ENCODE measurements around the gene ZMYM5.
"Not testable (repeated sequence)": the region's sequence is repeated elsewhere in the genome, so short reads cannot be mapped to it uniquely, and the experiment has no call there.

The ZMYM5 gene

DNA sequence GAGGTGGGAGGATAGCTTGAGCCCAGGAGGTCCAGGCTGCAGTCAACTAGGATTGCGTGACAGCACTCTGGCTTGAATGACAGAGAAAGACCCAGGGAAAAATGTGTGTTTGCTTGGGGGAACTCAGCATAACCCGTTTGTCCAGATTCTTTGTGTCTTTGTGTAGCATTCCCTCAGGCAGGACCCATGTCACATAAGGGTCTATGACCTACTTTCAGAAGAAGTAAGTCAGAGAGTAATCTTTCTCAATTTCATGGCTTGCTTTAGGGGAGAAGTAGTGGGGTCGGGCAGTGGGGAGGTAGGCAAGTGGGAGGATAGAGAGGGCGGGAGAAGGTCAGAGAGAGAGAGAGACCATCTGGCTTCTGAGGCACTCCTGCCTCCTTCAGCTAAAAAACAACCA is 68.8 kb downstream of the ZMYM5 start:
- TF ChIP-seq, protein P1, sequence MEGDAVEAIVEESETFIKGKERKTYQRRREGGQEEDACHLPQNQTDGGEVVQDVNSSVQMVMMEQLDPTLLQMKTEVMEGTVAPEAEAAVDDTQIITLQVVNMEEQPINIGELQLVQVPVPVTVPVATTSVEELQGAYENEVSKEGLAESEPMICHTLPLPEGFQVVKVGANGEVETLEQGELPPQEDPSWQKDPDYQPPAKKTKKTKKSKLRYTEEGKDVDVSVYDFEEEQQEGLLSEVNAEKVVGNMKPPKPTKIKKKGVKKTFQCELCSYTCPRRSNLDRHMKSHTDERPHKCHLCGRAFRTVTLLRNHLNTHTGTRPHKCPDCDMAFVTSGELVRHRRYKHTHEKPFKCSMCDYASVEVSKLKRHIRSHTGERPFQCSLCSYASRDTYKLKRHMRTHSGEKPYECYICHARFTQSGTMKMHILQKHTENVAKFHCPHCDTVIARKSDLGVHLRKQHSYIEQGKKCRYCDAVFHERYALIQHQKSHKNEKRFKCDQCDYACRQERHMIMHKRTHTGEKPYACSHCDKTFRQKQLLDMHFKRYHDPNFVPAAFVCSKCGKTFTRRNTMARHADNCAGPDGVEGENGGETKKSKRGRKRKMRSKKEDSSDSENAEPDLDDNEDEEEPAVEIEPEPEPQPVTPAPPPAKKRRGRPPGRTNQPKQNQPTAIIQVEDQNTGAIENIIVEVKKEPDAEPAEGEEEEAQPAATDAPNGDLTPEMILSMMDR (IDR thresholded peaks at IDR 0.05; ENCODE audit: low read depth, low read length, missing control alignments), result no peak

DNA sequence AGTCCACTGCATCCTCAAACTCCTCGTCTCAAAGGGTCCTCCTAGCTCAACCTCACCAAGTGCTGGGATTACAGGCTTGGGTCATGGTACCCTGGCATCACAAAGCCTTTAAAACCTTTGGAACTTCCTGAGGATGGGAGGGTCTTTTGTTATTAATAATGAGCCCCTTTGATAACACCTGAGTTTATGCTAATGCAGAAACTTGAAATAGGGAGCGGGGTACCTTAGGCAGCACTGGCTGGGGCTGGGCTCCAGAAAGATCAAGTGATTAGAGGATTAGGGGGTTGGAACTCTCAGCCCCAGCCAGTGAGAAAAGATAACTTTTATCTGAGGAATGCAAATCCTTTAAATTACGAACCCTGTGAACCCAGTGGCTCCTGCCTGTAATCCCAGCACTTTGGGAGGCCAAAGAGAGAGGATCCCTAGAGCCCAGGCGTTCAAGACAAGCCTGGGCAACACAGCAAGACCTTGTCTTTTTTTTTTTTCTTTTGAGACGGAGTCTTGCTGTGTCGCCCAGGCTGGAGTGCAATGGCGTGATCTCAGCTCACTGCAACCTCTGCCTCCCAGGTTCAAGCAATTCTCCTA is 71.4 kb downstream of the ZMYM5 start:
- DNase-seq (ENCODE audit: low read depth), result no peak
- H3K4me3 ChIP-seq (ENCODE audit: low read depth, low read length), result no peak overlapping the region
- TF ChIP-seq, protein P1 (IDR thresholded peaks at IDR 0.05; ENCODE audit: low read depth, low read length, missing control alignments), result no peak

More for the DNA sequence above, 68.8 kb downstream of the ZMYM5 start:
- DNase-seq (ENCODE audit: low read depth), result no peak
- no peak overlapping the region for H3K4me3 ChIP-seq (ENCODE audit: low read depth, low read length)

- DNase-seq (ENCODE audit: low read depth), result peak; percentile 79
- H3K4me3 ChIP-seq (ENCODE audit: low read depth, low read length), result peak within 1 kb of the TSS; percentile 98
These were observed 80.4 kb downstream of the ZMYM5 start, which contains the start of gene PSPC1 for GRCh38 chr13:19782727-19783682. TSS of gene PSPC1 (minus strand) at chr13:19782945. CDS start at chr13:19782757, 188 bp downstream.

DNA sequence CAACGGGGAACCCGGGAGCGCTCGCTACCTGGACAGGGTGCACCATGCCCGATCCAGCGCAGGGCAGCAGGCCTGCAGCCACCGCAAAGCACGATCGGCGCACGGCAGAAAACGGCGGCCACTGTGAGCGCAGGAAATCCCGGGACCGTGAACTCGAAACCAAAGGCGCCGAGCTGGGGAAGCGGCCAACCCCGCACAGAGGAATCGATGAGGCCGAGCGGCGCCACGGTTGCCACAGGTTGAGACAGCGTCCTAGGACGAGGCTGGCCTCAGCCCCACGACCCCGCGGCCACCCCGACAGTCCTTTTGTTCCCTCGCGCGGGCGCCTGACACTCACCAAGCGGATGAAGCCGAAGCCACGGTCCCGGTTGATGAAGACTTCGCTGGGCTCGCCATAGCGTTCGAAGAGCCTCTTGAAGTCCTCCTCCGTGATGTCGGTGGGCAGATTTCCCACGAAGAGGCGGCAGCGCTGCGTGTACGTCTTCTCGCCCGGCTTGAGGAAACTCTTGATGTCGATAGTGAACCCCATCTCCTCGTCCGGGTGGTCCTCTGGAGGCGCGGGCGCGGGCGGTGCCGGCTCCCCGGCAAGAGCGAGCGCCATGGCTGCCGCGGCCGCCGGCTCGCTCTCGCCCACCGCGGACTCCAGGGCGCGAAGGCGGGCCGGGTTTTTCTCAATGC is 81.3 kb downstream of the ZMYM5 start:
- peak overlapping the region; percentile 98 for H3K4me3 ChIP-seq (ENCODE audit: low read depth, low read length)
- TF ChIP-seq, protein P1 (IDR thresholded peaks at IDR 0.05; ENCODE audit: low read depth, low read length, missing control alignments), result no peak
- DNase-seq (ENCODE audit: low read depth), result no peak

DNA sequence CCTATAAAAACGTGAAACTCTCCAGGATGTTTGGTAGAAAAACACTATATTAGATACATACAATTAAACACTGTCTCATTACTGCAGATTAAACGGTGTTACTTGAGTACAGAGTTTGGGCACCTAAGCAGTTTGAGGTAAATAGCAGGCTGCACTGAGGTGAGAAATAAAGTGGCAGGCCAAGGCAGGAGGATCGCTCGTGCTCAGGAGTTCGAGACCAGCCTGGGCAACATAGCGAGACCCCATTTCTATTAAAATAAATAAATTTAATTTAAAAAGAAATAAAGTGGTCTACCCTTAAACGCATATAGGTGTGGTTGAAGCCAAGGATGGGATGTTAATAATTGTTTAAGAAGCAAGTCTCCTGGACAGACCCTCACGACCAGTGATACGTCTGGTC is 81.9 kb downstream of the ZMYM5 start:
- no peak for DNase-seq (ENCODE audit: low read depth)
- TF ChIP-seq, protein P1 (IDR thresholded peaks at IDR 0.05; ENCODE audit: low read depth, low read length, missing control alignments), result no peak
- peak overlapping the region; percentile 98 for H3K4me3 ChIP-seq (ENCODE audit: low read depth, low read length)

GRCh38 chr13:19780753-19781418 is 82.6 kb downstream of the ZMYM5 start:
- DNase-seq (ENCODE audit: low read depth), result not testable (repeated sequence)
- H3K4me3 ChIP-seq (ENCODE audit: low read depth, low read length), result peak overlapping the region; percentile 98

All from GM12864 (cell line).